GM18868 (cell line): ENCODE measurements around the gene RNF39.
A peak's percentile ranks its signal among the peaks of the same experiment; 100 is the strongest.
"Not testable (repeated sequence)": the region's sequence is repeated elsewhere in the genome, so short reads cannot be mapped to it uniquely, and the experiment has no call there.

Source experiments
- ATAC-seq: cut with Tn5 transposase; IDR thresholded peaks from one replicate; pipeline ENCODE4 v1.9.1; 2021; ENCODE audit warnings: mild to moderate bottlenecking, moderate library complexity; ENCODE audit not compliant: unreplicated experiment

RNF39 gene

DNA sequence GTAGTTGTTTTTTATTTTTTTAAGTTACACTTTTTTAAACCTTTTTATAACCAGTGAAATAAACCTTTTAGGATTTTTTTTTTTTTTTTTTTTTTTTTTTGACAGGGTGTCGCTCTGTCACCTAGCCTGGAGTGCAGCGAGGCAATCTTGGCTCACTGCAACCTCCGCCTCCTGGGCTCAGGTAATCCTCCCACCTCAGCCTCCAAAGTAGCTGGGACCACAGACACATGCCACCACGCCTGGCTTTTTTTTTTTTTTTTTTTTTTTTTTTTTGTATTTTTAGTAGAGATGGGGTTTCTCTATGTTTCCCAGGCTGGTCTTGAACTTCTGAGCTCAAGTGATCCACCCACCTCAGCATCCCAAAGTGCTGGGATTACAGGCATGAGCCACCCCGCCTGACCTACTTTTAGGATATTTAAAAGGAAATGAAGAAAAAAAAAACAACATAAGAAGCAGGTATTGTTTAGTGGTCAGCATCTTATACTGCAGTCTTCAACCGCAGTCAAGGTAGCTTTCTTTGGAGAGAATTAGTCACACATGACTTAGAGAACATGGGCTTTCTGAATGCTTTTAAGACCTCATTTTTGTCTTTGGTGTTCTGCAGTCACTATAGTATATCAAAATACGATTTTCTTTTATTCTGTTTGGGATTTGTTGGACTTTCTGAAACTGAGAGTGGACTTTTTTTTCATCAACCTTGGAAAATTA lies 12.9 kb downstream of the RNF39 start:
- no peak for ATAC-seq

GRCh38 chr6:30061858-30062458 lies 13.6 kb downstream of the RNF39 start:
- peak; percentile 15 for ATAC-seq

DNA sequence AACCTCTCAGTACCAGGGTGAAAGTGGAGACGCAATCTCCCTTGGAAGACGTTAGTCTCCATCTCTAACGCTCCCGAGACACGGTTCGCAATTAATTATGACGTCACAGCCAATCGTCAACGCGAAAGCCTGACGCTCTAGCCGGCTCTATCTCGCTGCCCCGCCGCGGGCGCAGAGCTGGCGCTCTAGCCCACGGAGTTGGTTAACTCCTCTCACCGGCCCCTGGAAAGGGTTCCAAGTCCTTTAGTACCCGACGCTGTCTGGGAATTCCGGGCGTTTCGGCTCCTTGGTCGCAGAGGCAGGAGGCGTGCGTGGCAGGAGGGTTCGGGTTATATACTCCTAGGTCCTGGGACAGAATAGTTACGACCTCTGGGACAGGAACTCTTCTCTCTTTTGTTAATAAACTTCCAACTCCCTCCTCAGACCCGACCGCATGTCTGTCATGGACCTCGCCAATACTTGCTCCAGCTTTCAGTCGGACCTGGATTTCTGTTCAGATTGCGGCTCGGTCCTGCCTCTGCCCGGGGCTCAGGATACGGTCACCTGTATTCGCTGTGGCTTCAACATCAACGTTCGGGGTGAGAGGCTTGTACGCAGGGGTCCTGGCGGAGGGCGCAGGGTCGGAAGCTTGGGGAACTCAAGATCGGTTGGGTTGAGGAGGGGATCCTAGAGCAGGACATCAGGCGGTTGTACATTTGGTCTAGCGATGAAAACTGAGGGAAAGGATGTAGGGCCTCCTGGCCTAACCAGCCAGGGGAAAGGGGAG lies 14.3 kb downstream of the RNF39 start, which contains the start of gene POLR1H:
Gene POLR1H (plus strand): TSS at position 174 of the 766 bp plus-strand sequence. CDS start 260 bp downstream, at position 434.
- ATAC-seq = peak; percentile 87

DNA sequence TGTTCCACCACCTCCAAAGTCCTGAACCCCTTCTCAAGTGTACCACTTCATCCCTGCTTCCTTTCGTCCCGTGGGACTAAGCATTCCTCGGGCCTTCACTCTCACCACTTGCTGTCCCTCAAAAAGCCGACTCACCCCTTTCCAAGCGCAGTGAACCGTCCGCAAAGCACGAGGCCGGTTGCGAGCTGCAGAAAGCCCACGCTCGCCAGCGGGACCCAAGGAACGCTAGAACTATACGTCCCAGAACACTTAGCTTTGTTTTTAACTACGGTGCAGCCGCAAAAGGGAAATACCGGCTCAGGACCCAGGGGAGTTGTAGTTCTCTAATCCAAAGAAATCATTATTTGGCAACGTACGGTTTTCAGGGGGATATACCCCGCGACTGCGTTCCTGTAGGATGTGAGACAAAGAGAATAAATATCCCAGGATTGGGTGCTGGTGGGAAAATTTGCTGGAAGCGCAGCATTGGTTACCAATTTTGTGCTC lies 14.9 kb downstream of the RNF39 start:
- ATAC-seq = peak; percentile 23

DNA sequence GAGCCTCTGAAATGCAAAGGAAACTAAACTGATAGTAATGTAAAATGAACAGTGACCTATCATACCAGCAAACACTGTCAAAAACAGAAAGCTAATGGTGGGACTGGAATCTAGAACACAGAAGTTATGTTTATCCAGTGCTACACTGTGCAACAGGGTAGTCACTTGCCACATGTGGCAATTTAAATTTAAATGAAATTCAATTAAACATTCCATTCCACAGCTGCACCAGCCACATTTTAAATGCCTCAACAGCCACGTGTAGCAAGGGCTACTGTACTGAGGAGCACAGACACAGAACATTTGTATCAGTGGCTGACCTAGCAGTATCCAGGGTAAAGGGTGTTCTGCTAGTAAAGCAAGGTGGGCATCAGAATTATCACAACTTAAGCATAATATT lies 20.1 kb downstream of the RNF39 start:
- ATAC-seq = no peak

DNA sequence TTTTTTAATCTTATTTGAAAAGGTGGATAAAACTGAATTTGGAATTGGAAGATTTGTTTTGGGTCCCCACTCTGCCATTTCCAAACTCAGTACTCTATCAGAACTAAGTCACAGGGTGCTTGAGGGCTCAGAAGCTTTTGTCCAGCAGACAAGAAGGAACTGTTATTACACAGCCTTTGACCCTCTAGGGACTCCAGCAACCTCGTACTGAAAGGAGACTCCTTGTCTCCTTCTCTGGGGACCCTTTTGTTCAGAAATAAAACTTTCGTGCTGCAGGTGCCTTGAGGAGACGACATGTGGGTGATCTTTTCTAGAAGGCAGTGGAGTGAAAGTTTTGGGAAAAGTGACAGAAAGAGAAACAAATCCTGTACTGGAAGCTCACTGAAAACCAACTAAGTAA lies 21.9 kb downstream of the RNF39 start:
- ATAC-seq = no peak

DNA sequence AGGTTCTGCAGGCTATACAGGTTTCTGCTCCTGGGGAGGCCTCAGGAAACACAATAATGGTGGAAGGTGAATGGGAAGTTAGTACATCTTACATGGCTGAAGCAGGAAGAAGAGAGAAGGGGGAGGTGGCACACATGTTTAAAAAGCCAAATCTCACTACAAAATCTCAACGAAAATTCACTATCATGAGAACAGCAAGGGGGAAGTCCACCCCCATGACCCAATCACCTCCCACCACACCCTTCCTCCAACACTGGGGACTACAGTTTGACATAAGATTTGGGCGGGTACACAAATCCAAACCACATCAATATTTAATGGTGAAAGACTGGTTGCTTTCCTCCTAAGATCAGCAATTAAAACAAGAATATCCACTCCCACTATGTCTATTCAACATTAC lies 28.3 kb downstream of the RNF39 start:
- ATAC-seq = no peak

DNA sequence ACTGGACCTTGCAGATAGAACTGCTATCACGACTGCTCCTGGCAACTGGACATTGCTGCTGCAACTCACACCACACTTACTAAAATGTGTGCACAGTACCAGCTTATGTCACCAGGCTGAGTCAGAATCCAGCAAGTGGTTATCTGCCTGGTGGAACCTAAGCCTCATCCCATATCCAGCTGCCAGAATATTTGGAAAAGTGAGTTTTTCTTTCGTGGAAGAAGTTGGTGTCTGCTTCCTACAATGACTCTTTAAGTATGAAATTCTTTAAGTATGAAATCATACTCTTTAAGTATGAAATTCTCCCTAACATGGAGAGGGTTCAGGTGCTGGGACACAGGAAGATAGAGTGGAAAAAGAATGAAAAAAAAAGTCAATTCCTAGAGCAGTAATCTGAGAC lies 30.9 kb downstream of the RNF39 start:
- no peak for ATAC-seq

DNA sequence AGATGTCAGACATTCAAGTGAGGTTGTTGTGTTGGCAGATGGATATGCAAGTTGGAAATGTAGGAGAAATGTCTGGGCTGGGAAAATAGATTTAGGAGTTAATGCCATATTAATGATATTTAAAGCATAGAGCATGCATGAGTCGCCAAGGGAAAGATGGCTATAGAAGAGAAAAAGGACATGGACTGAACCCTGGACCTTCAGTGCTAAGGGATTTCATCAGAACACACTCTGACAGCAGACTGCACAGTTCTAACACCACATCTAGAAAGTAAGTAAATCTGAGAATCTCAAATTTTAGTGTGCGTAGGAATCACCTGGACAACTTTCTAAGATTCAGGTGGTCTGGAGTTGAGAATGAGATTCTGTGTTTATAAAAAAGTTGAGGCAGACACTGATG lies 31.8 kb downstream of the RNF39 start:
- no peak for ATAC-seq

DNA sequence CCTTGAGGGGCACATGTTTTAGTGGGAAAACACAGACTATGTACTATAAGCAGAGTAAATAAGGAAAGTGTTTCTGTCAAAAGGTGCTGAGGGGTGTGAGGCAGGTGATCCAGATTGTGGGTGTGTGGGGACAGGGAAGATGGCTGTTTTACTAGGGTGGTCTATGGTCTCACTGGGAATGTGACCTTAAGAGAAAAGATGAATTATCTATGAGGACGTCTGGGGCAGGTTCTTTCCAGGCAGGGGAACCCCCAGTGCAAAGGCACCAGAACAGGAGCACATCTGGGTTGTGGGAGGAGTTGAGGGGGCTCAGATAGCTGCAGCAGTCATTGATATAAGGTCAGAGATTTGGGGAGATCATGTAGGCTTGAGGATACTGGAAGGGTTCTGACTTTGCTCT lies 32.7 kb downstream of the RNF39 start:
- peak; percentile 42 for ATAC-seq

- peak; percentile 51 for ATAC-seq
These were observed 33.1 kb downstream of the RNF39 start for GRCh38 chr6:30042476-30042875.

DNA sequence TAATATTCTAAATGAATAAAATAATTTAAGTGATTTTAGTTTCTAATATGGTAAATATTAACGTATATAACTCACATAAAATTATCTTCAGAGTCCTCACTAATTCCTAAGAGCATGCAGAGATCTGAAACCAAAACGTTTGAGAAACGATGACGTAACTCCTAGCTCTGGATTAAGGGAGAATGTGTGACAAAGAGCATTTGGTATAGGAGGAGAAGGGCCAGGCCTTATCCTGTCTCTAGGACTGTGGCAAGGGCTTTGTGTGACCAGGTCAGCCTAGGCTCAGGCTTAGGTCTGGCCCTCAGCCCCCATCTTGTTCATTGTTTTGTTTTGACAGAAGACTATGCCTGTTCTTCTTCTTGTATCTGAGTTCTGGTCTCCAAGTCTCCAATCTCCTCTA lies 33.7 kb downstream of the RNF39 start:
- no peak for ATAC-seq

DNA sequence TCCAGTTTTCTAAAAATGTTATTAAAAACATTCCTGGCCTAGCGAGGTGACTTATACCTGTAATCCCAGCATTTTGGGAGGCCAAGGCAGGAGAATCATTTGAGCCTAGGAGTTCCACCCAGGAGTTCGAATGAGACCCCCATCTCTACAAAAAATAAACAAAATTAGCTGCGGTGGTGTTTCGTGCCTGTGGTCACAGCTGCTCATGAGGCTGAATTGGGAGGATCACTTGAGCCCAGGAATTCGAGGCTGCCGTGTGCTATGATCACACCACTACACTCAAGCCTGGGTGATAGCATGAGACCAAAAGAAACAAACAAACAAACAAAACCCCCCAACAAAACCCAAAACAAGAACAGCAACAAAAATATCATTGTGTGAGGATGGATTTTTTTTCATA lies 34.3 kb downstream of the RNF39 start:
- ATAC-seq = no peak

DNA sequence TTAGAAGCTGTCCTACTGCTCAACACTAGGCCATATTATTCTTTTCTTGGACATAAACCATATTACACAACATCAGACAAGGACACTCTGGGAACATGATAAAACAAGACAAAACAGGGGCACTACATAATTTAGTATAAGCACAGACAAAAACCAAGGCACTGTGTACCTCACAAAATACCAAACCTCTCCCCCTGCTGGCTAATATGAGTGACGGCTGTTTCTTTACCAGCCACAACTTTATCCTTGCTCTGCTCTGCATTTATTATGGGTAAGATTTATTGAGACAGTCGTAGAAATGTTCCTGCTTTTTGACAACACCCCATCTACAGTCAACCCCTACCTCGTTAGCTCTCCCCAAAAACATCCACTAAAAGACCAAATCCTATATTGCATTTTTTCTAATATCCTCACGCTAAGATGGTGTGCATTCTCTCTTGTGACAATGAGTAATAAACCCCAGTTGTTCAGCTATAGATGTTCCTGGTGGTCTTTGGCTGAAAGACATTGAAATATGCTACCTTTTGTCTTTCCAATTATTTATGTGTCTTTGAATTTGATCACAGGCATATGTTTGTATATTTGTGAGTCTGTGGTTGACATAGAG lies 38.3 kb downstream of the RNF39 start:
- ATAC-seq = no peak

DNA sequence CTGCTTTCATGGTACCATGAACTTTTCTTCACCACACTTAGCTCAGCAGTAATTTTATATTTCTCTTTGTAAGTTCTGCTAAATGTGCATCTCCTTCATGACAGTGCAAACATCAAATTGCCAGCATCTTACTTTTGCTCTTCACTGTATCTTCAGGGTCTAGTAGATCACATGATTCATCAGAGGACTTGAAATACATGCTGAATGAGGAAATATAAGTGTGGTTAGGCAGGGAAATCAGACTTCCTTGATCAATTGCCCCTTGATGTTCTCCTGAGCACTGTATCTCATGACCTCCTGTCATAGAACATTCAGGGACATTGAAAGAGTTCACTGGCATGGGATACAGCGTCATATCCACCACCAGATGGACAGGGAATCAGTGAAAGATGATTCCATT lies 39.8 kb downstream of the RNF39 start:
- no peak for ATAC-seq

- not testable (repeated sequence) for ATAC-seq
These were observed 42.1 kb downstream of the RNF39 start for GRCh38 chr6:30033440-30033839.

DNA sequence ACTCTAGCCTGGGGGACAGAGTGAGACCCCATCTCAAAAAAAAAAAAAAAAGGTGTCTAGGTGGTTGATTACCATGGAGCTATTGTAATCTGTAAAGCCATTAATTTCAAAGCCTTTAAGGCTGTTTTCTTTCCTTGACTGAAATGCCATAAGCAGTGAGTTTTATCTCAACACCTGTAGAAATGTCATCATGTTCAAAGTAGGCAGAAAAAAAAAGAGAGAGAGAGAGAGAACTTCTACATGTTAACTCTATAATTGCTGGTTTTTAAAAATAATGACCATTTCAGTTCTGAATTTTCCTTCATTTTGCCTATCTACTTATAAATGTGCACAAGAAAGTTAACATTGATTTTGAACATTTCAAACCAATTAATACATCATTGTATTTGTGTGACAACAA lies 44.2 kb downstream of the RNF39 start:
- ATAC-seq = no peak

GRCh38 chr6:30029588-30029987 lies 46.0 kb downstream of the RNF39 start:
- ATAC-seq = no peak

GRCh38 chr6:30025186-30025585 lies 50.4 kb downstream of the RNF39 start:
- ATAC-seq = no peak

- ATAC-seq = not testable (repeated sequence)
These were observed 52.9 kb downstream of the RNF39 start for GRCh38 chr6:30022712-30023111.

DNA sequence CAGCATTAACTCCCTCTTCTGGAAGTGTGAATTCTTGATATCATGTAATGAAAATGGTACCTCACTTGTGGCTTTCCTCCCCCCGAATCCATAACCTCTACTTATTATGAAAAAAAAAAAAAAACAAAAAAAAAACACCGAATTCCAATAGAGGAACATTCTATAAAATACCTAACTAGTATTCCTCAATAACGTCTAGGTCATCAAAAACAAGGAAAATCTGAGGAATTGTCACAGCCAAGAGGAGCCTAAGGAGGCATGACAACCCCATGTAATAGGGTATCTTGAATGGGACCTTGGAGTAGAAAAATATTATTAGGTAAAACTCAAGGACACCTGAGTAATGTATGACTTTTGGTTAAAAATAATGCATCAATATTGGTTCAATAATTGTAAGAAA lies 53.4 kb downstream of the RNF39 start:
- no peak for ATAC-seq
